A673 (cell line): ENCODE results near the gene TAP2. TPM values are rescaled to one million over a fixed set of nuclear protein-coding genes. Genes with fewer than 3 reads are reported as not detected.
A peak's percentile ranks its signal among the peaks of the same experiment; 100 is the strongest.

Source experiments
- BruUV-seq: library from RNA; stranded (reverse); fragments of 400-500 nt; replicated peaks from 2 replicates; lab custom pipeline; 2021; lab: Mats Ljungman, UMichigan
- CTCF ChIA-PET: fragments of 300-600 bp; sonication (Branson Sonifier 250); formaldehyde crosslinking; loops from one replicate; lab custom pipeline; 2022; ENCODE audit warnings: antibody characterized with exemption; lab: Charles Lee
- POLR2A ChIA-PET: fragments of 300-600 bp; sonication (Branson Sonifier 250); formaldehyde crosslinking; loops from one replicate; lab custom pipeline; 2022; ENCODE audit warnings: antibody characterized with exemption; ENCODE audit not compliant: low non-redundant PET; lab: Charles Lee
- DNase-seq: peaks from one replicate; pipeline ENCODE4 v3.0.0-alpha.2; 2015; ENCODE audit warnings: low spot score
- H3K27ac ChIP-seq: fragments of 200-600 bp; sonication (generic); 2 replicates; pipeline ENCODE4 v1.5.1; 2016; ENCODE audit warnings: mixed run types, low read depth, mild to moderate bottlenecking, mixed read lengths, antibody characterized with exemption, low read length; ENCODE audit not compliant: poor library complexity, severe bottlenecking
- H3K27me3 ChIP-seq: fragments of 200-600 bp; sonication (generic); replicated peaks from 2 replicates; pipeline ENCODE4 v1.6.1; 2017; ENCODE audit warnings: mixed run types, low read depth, mild to moderate bottlenecking, mixed read lengths, antibody characterized with exemption, low read length; ENCODE audit not compliant: insufficient read depth, poor library complexity
- H3K36me3 ChIP-seq: fragments of 200-600 bp; sonication (generic); 2 replicates; pipeline ENCODE4 v1.6.1; 2016; ENCODE audit warnings: mixed run types, mild to moderate bottlenecking, mixed read lengths, antibody characterized with exemption, low read length; ENCODE audit not compliant: insufficient read depth, poor library complexity, severe bottlenecking
- H3K4me1 ChIP-seq: fragments of 200-600 bp; sonication (generic); 2 replicates; pipeline ENCODE4 v1.6.1; 2017; ENCODE audit warnings: mixed run types, mild to moderate bottlenecking, mixed read lengths, antibody characterized with exemption, low read length; ENCODE audit not compliant: insufficient read depth, poor library complexity, severe bottlenecking
- H3K4me3 ChIP-seq: fragments of 200-600 bp; sonication (generic); 2 replicates; pipeline ENCODE4 v1.5.1; 2016; ENCODE audit warnings: low read depth, mixed run types, mild to moderate bottlenecking, mixed read lengths, low read length; ENCODE audit not compliant: poor library complexity, severe bottlenecking
- H3K9me3 ChIP-seq: fragments of 200-600 bp; sonication (generic); 2 replicates; pipeline ENCODE4 v1.6.1; 2016; ENCODE audit warnings: mixed run types, low read depth, mild to moderate bottlenecking, mixed read lengths, antibody characterized with exemption, low read length; ENCODE audit not compliant: poor library complexity, severe bottlenecking
- EZH2 ChIP-seq: fragments of 200-600 bp; sonication (generic); IDR thresholded peaks from 2 replicates; pipeline ENCODE4 v1.6.1; 2017; ENCODE audit warnings: borderline replicate concordance, low read depth, mild to moderate bottlenecking, mixed read lengths, antibody characterized with exemption, low read length; ENCODE audit not compliant: poor library complexity, severe bottlenecking
- intact Hi-C: fragments of 100-400 bp; cut with micrococcal nuclease; formaldehyde crosslinking; loops from one replicate; pipeline ENCODE4 v1.10.0; 2022; ENCODE audit not compliant: unreplicated experiment
- total RNA-seq: library from RNA; stranded (reverse); gene quantifications from 2 replicates; pipeline ENCODE4 v1.2.3, GENCODE V29; 2021
- TF ChIP-seq, protein P1 (sequence below): fragments of 300-800, 200-600 bp; sonication (generic); conservative IDR thresholded peaks from 2 replicates; pipeline ENCODE4 v1.5.1; 2017; ENCODE audit warnings: low read depth, mild to moderate bottlenecking, antibody characterized with exemption, low read length, moderate library complexity, mixed read lengths

The TAP2 gene
- total RNA-seq, 1 experiment from 2014 or later = 46.5 TPM

DNA sequence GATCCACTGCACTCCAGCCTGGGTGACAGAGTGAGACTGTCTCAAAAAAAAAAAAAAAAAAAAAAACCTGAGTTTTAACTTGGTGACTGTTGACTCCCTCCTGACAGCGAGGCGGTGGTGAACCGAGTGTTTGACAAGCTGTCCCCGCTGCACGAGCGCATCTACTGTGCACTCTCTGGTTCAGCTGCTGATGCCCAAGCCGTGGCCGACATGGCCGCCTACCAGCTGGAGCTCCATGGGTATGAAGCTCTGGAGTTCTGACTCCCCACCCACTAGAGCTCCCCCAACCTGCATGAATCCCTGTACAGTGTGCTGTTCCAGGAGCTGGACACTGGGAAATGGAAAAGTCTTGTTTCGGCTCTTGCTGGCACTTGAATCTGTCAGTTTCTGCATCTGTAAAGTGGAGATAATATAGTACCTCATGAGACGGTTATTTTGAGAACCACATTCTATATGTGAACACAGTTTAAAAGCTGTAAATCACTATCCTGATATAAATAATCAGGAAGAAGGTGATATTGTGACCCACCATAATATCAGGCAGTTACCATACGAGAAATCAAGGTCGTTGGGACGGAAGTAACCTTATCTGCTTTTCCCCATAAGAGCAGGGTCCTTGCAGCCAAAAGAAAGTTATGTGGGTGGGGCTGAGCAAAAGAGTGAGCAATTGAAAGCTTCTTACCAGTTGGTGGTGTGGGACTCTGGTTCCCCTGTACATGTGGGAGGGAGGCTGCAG lies 18.8 kb upstream of the TAP2 start:
- H3K9me3 ChIP-seq = no peaks in the 10 kb centered on the region
- H3K27me3 ChIP-seq = peaks cover 17% of the 10 kb centered on the region
- DNase-seq = no peak
- H3K36me3 ChIP-seq = no peaks in the 10 kb centered on the region
- H3K27ac ChIP-seq = no peak overlapping the region
- BruUV-seq = no TSS peak
- ChIA-PET CTCF (interaction anchor here (0.5 to 0.7 kb wide), 2 partner anchors 695 to 927 kb away, joined by 4 to 11 read pairs; no protein-coding TSS in a partner anchor), POLR2A (no interaction called here)
- TF ChIP-seq, protein P1, sequence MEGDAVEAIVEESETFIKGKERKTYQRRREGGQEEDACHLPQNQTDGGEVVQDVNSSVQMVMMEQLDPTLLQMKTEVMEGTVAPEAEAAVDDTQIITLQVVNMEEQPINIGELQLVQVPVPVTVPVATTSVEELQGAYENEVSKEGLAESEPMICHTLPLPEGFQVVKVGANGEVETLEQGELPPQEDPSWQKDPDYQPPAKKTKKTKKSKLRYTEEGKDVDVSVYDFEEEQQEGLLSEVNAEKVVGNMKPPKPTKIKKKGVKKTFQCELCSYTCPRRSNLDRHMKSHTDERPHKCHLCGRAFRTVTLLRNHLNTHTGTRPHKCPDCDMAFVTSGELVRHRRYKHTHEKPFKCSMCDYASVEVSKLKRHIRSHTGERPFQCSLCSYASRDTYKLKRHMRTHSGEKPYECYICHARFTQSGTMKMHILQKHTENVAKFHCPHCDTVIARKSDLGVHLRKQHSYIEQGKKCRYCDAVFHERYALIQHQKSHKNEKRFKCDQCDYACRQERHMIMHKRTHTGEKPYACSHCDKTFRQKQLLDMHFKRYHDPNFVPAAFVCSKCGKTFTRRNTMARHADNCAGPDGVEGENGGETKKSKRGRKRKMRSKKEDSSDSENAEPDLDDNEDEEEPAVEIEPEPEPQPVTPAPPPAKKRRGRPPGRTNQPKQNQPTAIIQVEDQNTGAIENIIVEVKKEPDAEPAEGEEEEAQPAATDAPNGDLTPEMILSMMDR = no peak
- TF ChIP-seq EZH2 = no peak
- H3K4me1 ChIP-seq = no peaks in the 10 kb centered on the region
- intact Hi-C loops = no loop called here
- H3K4me3 ChIP-seq = no peak overlapping the region

DNA sequence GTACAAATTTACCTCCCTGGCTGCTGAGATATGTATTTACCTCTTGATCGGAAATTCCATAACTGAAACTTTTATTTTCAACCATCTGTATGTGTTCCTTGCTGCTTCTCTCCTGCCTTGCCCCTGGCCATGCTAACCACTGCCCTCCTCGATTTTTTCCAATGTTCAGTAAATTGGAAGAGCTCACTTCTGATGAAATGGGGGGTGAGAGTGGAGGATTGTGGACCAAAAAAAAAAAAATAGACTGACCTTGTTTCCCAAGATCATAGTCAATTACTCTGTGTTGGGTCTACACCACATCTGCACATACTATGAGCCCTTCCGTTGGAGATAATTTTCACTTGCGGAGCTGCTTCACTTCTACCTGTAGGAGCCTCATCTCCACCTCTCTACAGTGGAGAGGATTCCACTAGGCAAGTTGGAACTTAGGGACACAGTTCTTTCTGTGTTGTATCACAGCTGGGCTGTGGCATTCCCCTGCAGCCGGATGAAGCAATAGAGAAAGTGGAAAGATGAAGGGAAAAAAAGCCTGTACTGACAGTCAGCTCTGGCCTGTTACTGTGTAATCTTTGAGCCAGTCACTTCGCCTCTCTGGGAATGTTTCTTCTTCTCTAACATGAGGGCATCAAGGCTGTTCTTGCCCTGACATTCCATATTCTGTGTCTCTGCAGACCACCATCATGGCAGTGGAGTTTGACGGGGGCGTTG lies 17.1 kb upstream of the TAP2 start:
- H3K27ac ChIP-seq = no peak overlapping the region
- no peak for DNase-seq
- no peak overlapping the region for H3K4me3 ChIP-seq
- TF ChIP-seq, protein P1 = no peak
- TF ChIP-seq EZH2 = no peak
- H3K9me3 ChIP-seq = no peaks in the 10 kb centered on the region
- ChIA-PET CTCF (interaction anchor here (2.6 kb wide), 1 partner anchor 17 kb away, joined by 56 read pairs; the partner anchor contains the start of gene TAP2), POLR2A (interaction anchor here (0.6 kb wide), 1 partner anchor 33 kb away, joined by 3 read pairs; no protein-coding TSS in a partner anchor)
- intact Hi-C loops = no loop called here
- BruUV-seq = no TSS peak
- H3K36me3 ChIP-seq = no peaks in the 10 kb centered on the region
- H3K4me1 ChIP-seq = no peaks in the 10 kb centered on the region
- H3K27me3 ChIP-seq = peaks cover 27% of the 10 kb centered on the region

DNA sequence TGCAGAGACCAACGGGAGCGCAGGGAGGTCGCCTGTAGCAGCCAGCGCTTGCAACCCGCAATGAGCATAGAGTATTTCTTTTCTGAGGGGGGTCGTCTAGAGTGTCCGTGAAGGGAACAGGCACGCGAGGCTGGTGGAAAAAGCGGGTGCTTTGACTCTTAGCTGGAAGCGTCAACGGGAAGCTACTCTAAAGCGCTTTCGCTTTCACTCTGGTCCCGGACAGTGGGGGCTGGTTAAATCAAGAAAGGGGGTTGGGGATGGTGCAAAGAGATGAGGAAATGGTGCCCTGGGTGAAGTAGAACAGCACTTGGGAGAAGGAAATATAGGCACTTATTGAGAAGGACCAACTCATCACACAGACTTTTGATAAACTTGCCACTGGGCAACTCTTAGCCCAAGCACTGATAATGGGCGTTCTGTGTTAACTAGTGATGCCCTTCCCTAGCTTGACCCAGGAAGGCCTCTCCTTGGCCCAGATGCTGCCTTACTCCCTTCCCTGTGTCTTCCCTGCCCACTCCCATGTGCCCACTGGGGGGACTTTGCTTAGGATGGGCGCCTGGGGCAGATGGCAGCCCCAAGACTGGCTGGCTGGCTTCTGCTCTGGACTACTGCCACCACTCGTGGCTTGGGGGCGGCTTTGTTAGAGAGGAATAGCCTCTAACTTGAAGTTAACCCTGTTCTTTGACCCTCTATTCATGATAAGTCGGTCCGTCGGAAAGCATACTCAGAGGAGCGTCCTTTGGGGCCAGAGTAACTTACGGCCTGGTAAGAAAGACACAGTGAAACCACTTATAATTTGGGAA lies 16.0 kb upstream of the TAP2 start:
- Histone ChIP-seq H3K27ac (no peak overlapping the region), H3K4me3 (peak overlapping the region; percentile 93), H3K27me3 (peaks cover 27% of the 10 kb centered on the region), H3K9me3 (no peaks in the 10 kb centered on the region), H3K4me1 (no peaks in the 10 kb centered on the region), H3K36me3 (no peaks in the 10 kb centered on the region)
- ChIA-PET CTCF (interaction anchor here (0.6 to 2.6 kb wide), 4 partner anchors 13 to 766 kb away, joined by 5 to 56 read pairs (median 6); partner anchors contain the start of gene TAP2), POLR2A (no interaction called here)
- TF ChIP-seq EZH2 = no peak
- TF ChIP-seq, protein P1 = no peak
- no TSS peak for BruUV-seq
- intact Hi-C loops = no loop called here
- DNase-seq = no peak
